GM19099 (cell line): Measurements from ENCODE around the gene CD86.

Experiments used
- POLR2A ChIP-seq: IDR thresholded peaks from 3 replicates; pipeline ENCODE4 v1.6.1; 2011; ENCODE audit warnings: low read depth; ENCODE audit not compliant: insufficient read length; ENCODE audit errors: extremely low read depth

The CD86 gene

GRCh38 chr3:122148941-122149627, 93.9 kb downstream of the CD86 start:
- TF ChIP-seq POLR2A = no peak

- no peak for TF ChIP-seq POLR2A
Observed at GRCh38 chr3:122151480-122151879, 96.3 kb downstream of the CD86 start.

- no peak for TF ChIP-seq POLR2A
Observed at GRCh38 chr3:122167630-122168029, 112.5 kb downstream of the CD86 start.

- TF ChIP-seq POLR2A = no peak
Observed at GRCh38 chr3:122168044-122168443, 112.9 kb downstream of the CD86 start.

GRCh38 chr3:122169911-122170310, 114.7 kb downstream of the CD86 start:
- no peak for TF ChIP-seq POLR2A
